ENCODE data around the gene B4GAT1. TPM values are rescaled to one million over a fixed set of nuclear protein-coding genes. Genes with fewer than 3 reads are reported as not detected.

The B4GAT1 gene
- total and polyA plus RNA-seq, 2 of the 4 experiments (the other 2 are of a cell fraction), result 10.6 to 18.4 TPM

GRCh38 chr11:66373265-66373664, 25.8 kb upstream of the B4GAT1 start:
- H3K27me3 ChIP-seq (ENCODE audit: control insufficient read depth, insufficient read depth, low read length), result peaks cover 16% of the 10 kb centered on the region
- H4K8ac ChIP-seq (ENCODE audit: low read depth in 2 of 2, low read length in 2 of 2), result no peak overlapping the region
- H3K56ac ChIP-seq (ENCODE audit: extremely low read depth, insufficient read depth, low read length), result no peak overlapping the region
- H3K4ac ChIP-seq (ENCODE audit: low read depth, low read length), result no peak overlapping the region
- no peaks in the 10 kb centered on the region for H3K79me1 ChIP-seq (ENCODE audit: low read depth in 1 of 2, low read length in 2 of 2)
- ChIA-PET CTCF (interaction anchor here (0.8 kb wide), 1 partner anchor 16 kb away, joined by 3 read pairs; no protein-coding TSS in a partner anchor), POLR2A (ENCODE audit: unreplicated experiment) (no interaction called here)
- H2AK9ac ChIP-seq (replicated peaks; ENCODE audit: low read depth, low read length, poor library complexity), result no peak overlapping the region
- H3K4me2 ChIP-seq (ENCODE audit: low read depth, low read length), result no peak overlapping the region
- no peak overlapping the region for H3K23ac ChIP-seq (ENCODE audit: low read depth, low read length)
- no peak overlapping the region for H2BK20ac ChIP-seq (ENCODE audit: low read depth, low read length)
- H3K9ac ChIP-seq (ENCODE audit: low read depth, low read length), result no peak overlapping the region
- no peak overlapping the region for H3K4me3 ChIP-seq (ENCODE audit: insufficient read depth, low read depth, low read length)
- no peak for TF ChIP-seq MXI1 (IDR thresholded peaks at IDR 0.05; ENCODE audit: borderline replicate concordance, low read depth, low read length)
- no peak for TF ChIP-seq SMC3 (IDR thresholded peaks at IDR 0.05; ENCODE audit: low read depth, low read length)
- TF ChIP-seq ELK1 (IDR thresholded peaks at IDR 0.05; ENCODE audit: borderline replicate concordance, low read depth, low read length), result no peak
- no peak for TF ChIP-seq MAFK (IDR thresholded peaks at IDR 0.05; ENCODE audit: low read depth, low read length)
- TF ChIP-seq CHD1 (IDR thresholded peaks at IDR 0.05; ENCODE audit: low read depth, low read length), result no peak
- TF ChIP-seq MAZ (IDR thresholded peaks at IDR 0.05; ENCODE audit: borderline replicate concordance, low read depth, low read length), result no peak
- TF ChIP-seq, protein P1, sequence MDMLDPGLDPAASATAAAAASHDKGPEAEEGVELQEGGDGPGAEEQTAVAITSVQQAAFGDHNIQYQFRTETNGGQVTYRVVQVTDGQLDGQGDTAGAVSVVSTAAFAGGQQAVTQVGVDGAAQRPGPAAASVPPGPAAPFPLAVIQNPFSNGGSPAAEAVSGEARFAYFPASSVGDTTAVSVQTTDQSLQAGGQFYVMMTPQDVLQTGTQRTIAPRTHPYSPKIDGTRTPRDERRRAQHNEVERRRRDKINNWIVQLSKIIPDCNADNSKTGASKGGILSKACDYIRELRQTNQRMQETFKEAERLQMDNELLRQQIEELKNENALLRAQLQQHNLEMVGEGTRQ (IDR thresholded peaks at IDR 0.05; ENCODE audit: low read depth, low read length), result no peak
- TF ChIP-seq RFX5 (IDR thresholded peaks at IDR 0.05; ENCODE audit: low read depth, low read length), result no peak
- TF ChIP-seq BHLHE40 (IDR thresholded peaks at IDR 0.05; ENCODE audit: low read depth, low read length), result no peak
- TF ChIP-seq, protein P2, sequence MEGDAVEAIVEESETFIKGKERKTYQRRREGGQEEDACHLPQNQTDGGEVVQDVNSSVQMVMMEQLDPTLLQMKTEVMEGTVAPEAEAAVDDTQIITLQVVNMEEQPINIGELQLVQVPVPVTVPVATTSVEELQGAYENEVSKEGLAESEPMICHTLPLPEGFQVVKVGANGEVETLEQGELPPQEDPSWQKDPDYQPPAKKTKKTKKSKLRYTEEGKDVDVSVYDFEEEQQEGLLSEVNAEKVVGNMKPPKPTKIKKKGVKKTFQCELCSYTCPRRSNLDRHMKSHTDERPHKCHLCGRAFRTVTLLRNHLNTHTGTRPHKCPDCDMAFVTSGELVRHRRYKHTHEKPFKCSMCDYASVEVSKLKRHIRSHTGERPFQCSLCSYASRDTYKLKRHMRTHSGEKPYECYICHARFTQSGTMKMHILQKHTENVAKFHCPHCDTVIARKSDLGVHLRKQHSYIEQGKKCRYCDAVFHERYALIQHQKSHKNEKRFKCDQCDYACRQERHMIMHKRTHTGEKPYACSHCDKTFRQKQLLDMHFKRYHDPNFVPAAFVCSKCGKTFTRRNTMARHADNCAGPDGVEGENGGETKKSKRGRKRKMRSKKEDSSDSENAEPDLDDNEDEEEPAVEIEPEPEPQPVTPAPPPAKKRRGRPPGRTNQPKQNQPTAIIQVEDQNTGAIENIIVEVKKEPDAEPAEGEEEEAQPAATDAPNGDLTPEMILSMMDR (conservative IDR thresholded peaks at IDR 0.05; ENCODE audit: low read depth, low read length), result no peak
- no peak for TF ChIP-seq NFE2L2 (IDR thresholded peaks at IDR 0.05; ENCODE audit: low read depth, low read length)
- TF ChIP-seq RCOR1 (IDR thresholded peaks at IDR 0.05; ENCODE audit: insufficient replicate concordance, low read length), result no peak
- TF ChIP-seq POLR2A (IDR thresholded peaks at IDR 0.05; ENCODE audit: low read depth, low read length), result no peak
- no peak for TF ChIP-seq RAD21 (IDR thresholded peaks at IDR 0.05; ENCODE audit: low read length)
- TF ChIP-seq FOS (IDR thresholded peaks at IDR 0.05; ENCODE audit: low read depth, low read length), result no peak
- TF ChIP-seq CEBPB (IDR thresholded peaks at IDR 0.05; ENCODE audit: low read depth, low read length), result no peak
- H2BK120ac ChIP-seq (ENCODE audit: low read depth, low read length), result no peak overlapping the region
- H2AK5ac ChIP-seq (ENCODE audit: low read depth, low read length), result no peak overlapping the region
- intact Hi-C loops (cut with micrococcal nuclease), result no loop called here
- ATAC-seq (ENCODE audit: low read depth) (no peak), DNase-seq (no peak)
- H2AFZ ChIP-seq (replicated peaks; ENCODE audit: low read length, poor library complexity), result no peak overlapping the region
- peaks cover 6% of the 10 kb centered on the region; the same call in 1 of the 2 replicates for H4K20me1 ChIP-seq (ENCODE audit: insufficient read depth, low read length)
- WGBS, 2 experiments (ENCODE audit: extremely low coverage in 2 of 2, insufficient read length in 1 of 2), result 92% methylated on average over 2 of the region's 5 CpGs; no CpG with 5 or more reads in 1 of the 2 experiments
- no peak overlapping the region for H2BK15ac ChIP-seq (ENCODE audit: low read depth, low read length)
- H3K14ac ChIP-seq (replicated peaks; ENCODE audit: low read depth, low read length), result no peak overlapping the region
- in situ Hi-C loops (cut with MboI; ENCODE audit: low sequenced_read_pairs), result no loop called here
- H3K36me3 ChIP-seq (ENCODE audit: control insufficient read depth, insufficient read depth, low read length), result no peaks in the 10 kb centered on the region
- dilution Hi-C loops (cut with HindIII; ENCODE audit: low sequenced_read_pairs, unreplicated experiment), result no loop called here
- H4K91ac ChIP-seq (ENCODE audit: insufficient read depth, low read depth, low read length), result no peak overlapping the region
- no peak overlapping the region for H2BK5ac ChIP-seq (ENCODE audit: low read depth, low read length, poor library complexity, severe bottlenecking)
- H3K4me1 ChIP-seq (ENCODE audit: control insufficient read depth, insufficient read depth, low read length), result peaks cover 7% of the 10 kb centered on the region
- H4K5ac ChIP-seq (ENCODE audit: low read depth, low read length), result no peak overlapping the region
- peaks cover 7% of the 10 kb centered on the region; the same call in 1 of the 2 replicates for H3K9me1 ChIP-seq (ENCODE audit: insufficient read depth, low read length)
- BruUV-seq (replicated peaks), result no TSS peak
- no peaks in the 10 kb centered on the region for H3K9me3 ChIP-seq (ENCODE audit: control insufficient read depth, insufficient read depth, low read length)
- H3K18ac ChIP-seq (ENCODE audit: low read depth, low read length), result no peak overlapping the region
- no peak overlapping the region for H3K27ac ChIP-seq (ENCODE audit: insufficient read depth, low read length)
